Calu3 (cell line): ENCODE data around the gene MRPL47. TPM values are rescaled to one million over a fixed set of nuclear protein-coding genes. Genes with fewer than 3 reads are reported as not detected.

Experiments
- BruUV-seq: library from RNA; stranded (reverse); fragments of 400-500 nt; replicated peaks from 2 replicates; lab custom pipeline; 2021; lab: Mats Ljungman, UMichigan
- CTCF ChIA-PET: fragments of 300-600 bp; sonication (Branson Sonifier 250); formaldehyde crosslinking; loops from one replicate; lab custom pipeline; 2022; ENCODE audit warnings: antibody characterized with exemption; lab: Charles Lee
- DNase-seq: peaks from one replicate; pipeline ENCODE4 v3.0.0; 2022
- H3K27ac Mint-ChIP-seq: one replicate; pipeline ENCODE4 v1.8.0; 2022; ENCODE audit warnings: mixed read lengths; ENCODE audit not compliant: unreplicated experiment
- H3K27me3 Mint-ChIP-seq: one replicate; pipeline ENCODE4 v1.8.0; 2022; ENCODE audit warnings: mixed read lengths; ENCODE audit not compliant: unreplicated experiment
- H3K36me3 Mint-ChIP-seq: one replicate; pipeline ENCODE4 v1.8.0; 2022; ENCODE audit warnings: mild to moderate bottlenecking, moderate library complexity, mixed read lengths; ENCODE audit not compliant: insufficient read depth, unreplicated experiment
- H3K4me1 Mint-ChIP-seq: one replicate; pipeline ENCODE4 v1.8.0; 2022; ENCODE audit warnings: mild to moderate bottlenecking, low read depth, mixed read lengths; ENCODE audit not compliant: unreplicated experiment
- H3K4me3 Mint-ChIP-seq: one replicate; pipeline ENCODE4 v1.8.0; 2022; ENCODE audit warnings: mild to moderate bottlenecking, low read depth, moderate library complexity, mixed read lengths; ENCODE audit not compliant: unreplicated experiment
- H3K9me3 Mint-ChIP-seq: one replicate; pipeline ENCODE4 v1.8.0; 2022; ENCODE audit warnings: low read depth, mixed read lengths; ENCODE audit not compliant: unreplicated experiment
- intact Hi-C: fragments of 100-400 bp; cut with micrococcal nuclease; formaldehyde crosslinking; loops from one replicate; pipeline ENCODE4 v1.10.0; 2022; ENCODE audit not compliant: unreplicated experiment
- total RNA-seq: library from RNA; stranded (reverse); gene quantifications from 2 replicates; pipeline ENCODE4 v1.2.3, GENCODE V29; 2022
- TF ChIP-seq, protein P1 (sequence below): fragments of 200-600 bp; IDR thresholded peaks from one replicate; pipeline ENCODE4 v1.8.0; 2022; ENCODE audit warnings: antibody characterized with exemption; ENCODE audit not compliant: unreplicated experiment

The MRPL47 gene
- total RNA-seq, 1 experiment from 2014 or later: 88.0 TPM

DNA sequence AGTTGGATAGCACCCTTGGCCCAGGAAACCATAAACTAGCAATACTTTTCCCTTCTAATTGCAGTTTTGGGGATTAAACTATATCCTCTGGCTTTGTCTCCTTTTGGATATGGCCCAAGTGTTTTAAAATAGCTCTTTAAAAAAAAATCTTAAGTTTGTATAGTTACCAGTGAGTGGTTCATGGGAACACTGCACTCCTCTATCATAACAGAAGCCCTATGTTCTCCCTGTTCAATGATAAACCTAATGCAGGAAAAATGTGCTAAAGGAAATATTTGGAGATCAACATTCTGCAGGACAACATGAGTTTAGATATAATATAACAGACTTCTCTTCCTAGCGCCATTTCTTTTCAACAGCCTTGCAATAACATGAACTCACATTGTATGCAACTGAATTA is 13.1 kb downstream of the MRPL47 start:
- intact Hi-C loops: no loop called here
- H3K4me3 Mint-ChIP-seq: no peak overlapping the region
- TF ChIP-seq, protein P1, sequence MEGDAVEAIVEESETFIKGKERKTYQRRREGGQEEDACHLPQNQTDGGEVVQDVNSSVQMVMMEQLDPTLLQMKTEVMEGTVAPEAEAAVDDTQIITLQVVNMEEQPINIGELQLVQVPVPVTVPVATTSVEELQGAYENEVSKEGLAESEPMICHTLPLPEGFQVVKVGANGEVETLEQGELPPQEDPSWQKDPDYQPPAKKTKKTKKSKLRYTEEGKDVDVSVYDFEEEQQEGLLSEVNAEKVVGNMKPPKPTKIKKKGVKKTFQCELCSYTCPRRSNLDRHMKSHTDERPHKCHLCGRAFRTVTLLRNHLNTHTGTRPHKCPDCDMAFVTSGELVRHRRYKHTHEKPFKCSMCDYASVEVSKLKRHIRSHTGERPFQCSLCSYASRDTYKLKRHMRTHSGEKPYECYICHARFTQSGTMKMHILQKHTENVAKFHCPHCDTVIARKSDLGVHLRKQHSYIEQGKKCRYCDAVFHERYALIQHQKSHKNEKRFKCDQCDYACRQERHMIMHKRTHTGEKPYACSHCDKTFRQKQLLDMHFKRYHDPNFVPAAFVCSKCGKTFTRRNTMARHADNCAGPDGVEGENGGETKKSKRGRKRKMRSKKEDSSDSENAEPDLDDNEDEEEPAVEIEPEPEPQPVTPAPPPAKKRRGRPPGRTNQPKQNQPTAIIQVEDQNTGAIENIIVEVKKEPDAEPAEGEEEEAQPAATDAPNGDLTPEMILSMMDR: no peak
- H3K4me1 Mint-ChIP-seq: no peaks in the 10 kb centered on the region
- BruUV-seq: no TSS peak
- H3K27ac Mint-ChIP-seq: peak overlapping the region; percentile 21
- H3K27me3 Mint-ChIP-seq: no peaks in the 10 kb centered on the region
- no peak for DNase-seq
- no peaks in the 10 kb centered on the region for H3K9me3 Mint-ChIP-seq
- CTCF ChIA-PET: no interaction called here
- peaks cover 60% of the 10 kb centered on the region for H3K36me3 Mint-ChIP-seq

DNA sequence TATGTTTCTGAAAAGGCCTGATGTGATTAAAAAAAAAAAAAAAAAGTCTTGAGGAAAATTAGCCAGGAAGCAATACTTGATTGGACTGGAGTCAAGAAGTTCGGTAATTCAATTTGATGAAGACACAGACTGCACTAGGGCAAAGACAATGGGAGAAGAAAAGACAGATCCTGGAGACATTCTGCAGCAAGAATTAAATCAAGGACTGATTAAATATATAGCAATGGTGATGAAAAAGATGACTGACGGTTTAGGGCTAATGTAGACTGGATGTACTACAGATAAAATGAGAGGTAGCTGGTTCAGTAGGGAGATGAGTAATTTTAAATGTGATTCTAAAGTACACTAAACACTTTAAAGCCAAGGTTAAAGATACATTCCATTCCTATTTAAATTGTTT is 13.8 kb downstream of the MRPL47 start:
- no peaks in the 10 kb centered on the region for H3K9me3 Mint-ChIP-seq
- CTCF ChIA-PET: interaction anchor here (0.7 kb wide), 1 partner anchor 1216 kb away, joined by 4 read pairs; no protein-coding TSS in a partner anchor
- no peak for DNase-seq
- TSS peak; percentile 10 for BruUV-seq
- H3K36me3 Mint-ChIP-seq: peaks cover 56% of the 10 kb centered on the region
- no peaks in the 10 kb centered on the region for H3K4me1 Mint-ChIP-seq
- no peaks in the 10 kb centered on the region for H3K27me3 Mint-ChIP-seq
- no peak overlapping the region for H3K4me3 Mint-ChIP-seq
- TF ChIP-seq, protein P1: no peak
- intact Hi-C loops: no loop called here
- no peak overlapping the region for H3K27ac Mint-ChIP-seq

DNA sequence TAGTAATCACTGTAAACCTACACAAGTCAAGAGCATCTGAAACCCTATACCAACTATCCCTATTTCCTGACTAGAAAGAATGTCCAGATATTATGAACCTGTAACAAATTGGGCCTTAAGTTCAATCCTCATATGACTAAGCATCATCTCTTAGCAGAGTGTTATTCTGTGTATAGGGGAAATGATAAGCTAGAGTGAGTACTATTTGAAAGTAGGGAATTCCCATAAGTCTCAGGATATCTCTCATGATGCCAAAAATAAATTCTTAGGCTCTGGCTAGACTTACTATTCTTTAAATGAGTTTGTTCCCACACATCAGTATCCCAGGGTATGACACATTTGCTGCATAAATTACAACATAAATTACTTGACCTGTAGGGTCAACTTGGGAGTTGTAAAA is 15.3 kb downstream of the MRPL47 start:
- no peak overlapping the region for H3K27ac Mint-ChIP-seq
- no peaks in the 10 kb centered on the region for H3K4me1 Mint-ChIP-seq
- no peaks in the 10 kb centered on the region for H3K27me3 Mint-ChIP-seq
- H3K9me3 Mint-ChIP-seq: no peaks in the 10 kb centered on the region
- intact Hi-C loops: no loop called here
- H3K4me3 Mint-ChIP-seq: no peak overlapping the region
- no peak for DNase-seq
- CTCF ChIA-PET: interaction anchor here (0.6 kb wide), 2 partner anchors 60 to 126 kb away, joined by 3 to 4 read pairs; no protein-coding TSS in a partner anchor
- TF ChIP-seq, protein P1: no peak
- peaks cover 59% of the 10 kb centered on the region for H3K36me3 Mint-ChIP-seq
- BruUV-seq: no TSS peak

DNA sequence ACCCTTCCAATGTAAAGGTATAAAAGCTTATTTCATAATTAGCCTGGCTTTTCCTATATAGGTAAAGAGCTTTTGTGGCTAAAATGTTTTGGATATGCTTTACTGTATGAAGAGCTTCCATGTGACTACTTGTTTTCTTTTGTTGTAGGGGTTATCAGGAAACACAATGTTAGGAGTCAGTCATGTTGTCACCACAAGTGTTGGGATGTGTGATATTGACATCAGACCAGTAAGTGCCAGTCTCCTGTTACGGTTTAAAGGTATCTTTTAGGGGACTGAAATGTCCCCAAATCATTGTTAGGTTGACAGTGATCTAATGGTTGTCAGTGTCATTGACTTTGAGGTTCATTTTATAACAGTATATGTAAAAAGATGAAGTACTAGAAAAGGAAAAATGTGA is 23.4 kb downstream of the MRPL47 start:
- DNase-seq: no peak
- peaks cover 40% of the 10 kb centered on the region for H3K36me3 Mint-ChIP-seq
- H3K27ac Mint-ChIP-seq: no peak overlapping the region
- no peaks in the 10 kb centered on the region for H3K27me3 Mint-ChIP-seq
- intact Hi-C loops: no loop called here
- TF ChIP-seq, protein P1: no peak
- no peaks in the 10 kb centered on the region for H3K4me1 Mint-ChIP-seq
- CTCF ChIA-PET: interaction anchor here (0.6 kb wide), 1 partner anchor 1578 kb away, joined by 3 read pairs; no protein-coding TSS in a partner anchor
- no TSS peak for BruUV-seq
- H3K9me3 Mint-ChIP-seq: no peaks in the 10 kb centered on the region
- no peak overlapping the region for H3K4me3 Mint-ChIP-seq
